NCI-H1417 treated with DMSO at 0.1 percent for 48 hours (cell line): ENCODE data around the gene TRIM71.
"Not testable (repeated sequence)": the region's sequence is repeated elsewhere in the genome, so short reads cannot be mapped to it uniquely, and the experiment has no call there.

ENCODE experiments used
- DNase-seq: peaks from one replicate; lab custom pipeline; 2025; lab: John Stamatoyannopoulos, UW

TRIM71 gene

GRCh38 chr3:32890420-32891276 is 72.9 kb downstream of the TRIM71 start:
- no peak for DNase-seq

- no peak for DNase-seq
Measured at GRCh38 chr3:32891365-32891764, 73.6 kb downstream of the TRIM71 start.

DNA sequence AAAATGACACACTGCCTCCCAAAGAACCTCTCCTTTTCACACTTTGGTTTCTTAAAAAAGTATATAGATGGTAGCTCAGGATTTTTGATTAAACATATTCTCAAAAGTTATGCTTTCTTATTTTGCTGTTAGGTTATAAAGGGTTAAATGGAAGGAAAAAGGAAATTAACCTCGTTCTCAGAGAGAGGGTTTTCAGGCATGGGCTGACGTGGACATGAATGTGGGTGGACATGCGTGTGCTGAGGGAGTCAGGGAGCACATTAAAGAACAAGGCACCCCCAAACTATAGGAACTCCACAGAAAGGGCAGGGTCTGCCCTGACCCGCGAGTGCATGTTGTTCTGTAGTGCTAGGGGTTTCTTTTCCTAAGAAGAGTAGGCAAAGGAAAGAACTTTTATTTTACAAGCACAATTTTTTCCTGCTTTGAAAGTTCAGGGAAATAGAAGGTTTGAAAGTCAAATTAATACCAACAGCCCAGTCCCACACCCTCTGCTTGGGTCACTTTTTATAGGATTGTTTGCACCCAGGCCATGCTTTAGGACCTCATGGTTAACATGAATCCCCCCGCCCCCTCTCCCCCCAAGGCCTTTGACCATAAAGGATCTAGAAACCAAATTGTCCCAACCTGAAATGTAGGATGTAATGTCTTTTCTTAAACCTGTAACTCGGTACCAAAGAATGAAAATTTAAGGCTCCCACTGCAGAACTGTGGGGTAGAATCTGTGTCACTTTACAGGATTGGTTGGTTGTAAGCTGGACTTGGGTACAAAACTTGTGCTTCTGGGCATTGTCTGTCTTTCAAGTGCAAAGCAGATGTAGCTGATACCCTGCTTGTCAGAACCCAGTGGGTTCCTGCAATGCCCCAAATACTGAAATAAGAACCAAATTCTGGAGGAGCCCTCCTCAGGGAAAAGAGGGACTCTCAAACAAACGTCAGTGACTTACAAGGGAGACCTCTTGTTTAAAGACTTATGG is 75.1 kb downstream of the TRIM71 start:
- DNase-seq = no peak

GRCh38 chr3:32894977-32895376 is 77.2 kb downstream of the TRIM71 start:
- DNase-seq = no peak

DNA sequence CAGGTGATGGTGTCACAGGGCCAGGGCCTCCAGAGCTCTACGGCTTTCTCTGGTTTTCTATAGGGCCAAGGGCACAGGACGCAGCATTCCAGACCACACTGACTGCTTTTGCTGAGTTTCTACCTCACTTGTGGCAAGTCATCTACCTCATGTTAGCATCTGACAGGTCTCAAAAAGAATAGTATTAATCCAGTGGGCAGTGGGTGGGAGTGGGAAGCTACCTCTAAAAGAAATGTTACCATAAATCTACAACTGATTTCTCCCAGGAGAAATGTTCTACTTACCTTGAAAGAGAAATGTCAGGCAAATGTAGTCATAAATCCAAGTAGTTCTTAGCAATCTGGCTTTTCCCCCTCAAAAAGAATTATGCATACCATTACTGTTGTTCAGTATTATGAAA is 77.9 kb downstream of the TRIM71 start:
- no peak for DNase-seq

DNA sequence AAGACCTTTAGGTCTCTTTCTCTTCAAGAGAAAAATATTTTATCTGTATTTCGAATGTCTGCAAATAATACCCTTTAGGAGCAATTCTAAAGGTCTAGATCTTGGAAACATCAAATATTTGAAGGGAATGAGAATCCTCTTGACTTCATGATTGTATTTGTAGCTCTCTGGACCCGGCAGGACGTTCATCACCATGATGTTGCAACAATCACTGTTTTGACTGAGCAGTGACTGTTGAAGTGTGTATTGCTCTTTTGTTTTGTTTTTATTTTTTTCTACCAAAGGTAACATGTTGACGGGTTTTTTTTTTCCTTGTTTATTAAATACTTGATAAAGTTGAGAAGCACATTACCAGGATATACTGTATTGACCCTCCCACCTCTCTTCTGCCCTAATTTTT is 78.3 kb downstream of the TRIM71 start:
- DNase-seq = no peak

GRCh38 chr3:32897001-32897601 is 79.3 kb downstream of the TRIM71 start:
- no peak for DNase-seq

GRCh38 chr3:32897981-32898623 is 80.3 kb downstream of the TRIM71 start:
- no peak for DNase-seq

DNA sequence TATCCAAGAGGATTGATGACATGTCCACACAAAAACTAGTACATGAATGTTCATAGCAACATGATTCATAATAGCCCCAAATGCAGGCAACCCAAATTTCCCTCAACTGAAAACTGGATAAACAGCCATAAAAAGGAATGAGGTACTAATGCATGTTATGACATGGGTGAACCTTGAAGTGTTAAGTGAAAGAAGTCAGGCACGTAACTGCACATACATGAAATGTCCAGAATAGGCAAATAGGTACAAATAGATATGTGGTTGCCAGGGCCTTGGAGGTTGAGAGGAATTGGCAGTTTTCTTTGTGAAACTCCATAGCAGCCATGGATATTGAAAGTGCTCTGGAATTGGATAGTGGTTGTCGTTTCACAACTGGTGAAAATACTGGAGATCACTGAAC is 81.5 kb downstream of the TRIM71 start:
- no peak for DNase-seq

DNA sequence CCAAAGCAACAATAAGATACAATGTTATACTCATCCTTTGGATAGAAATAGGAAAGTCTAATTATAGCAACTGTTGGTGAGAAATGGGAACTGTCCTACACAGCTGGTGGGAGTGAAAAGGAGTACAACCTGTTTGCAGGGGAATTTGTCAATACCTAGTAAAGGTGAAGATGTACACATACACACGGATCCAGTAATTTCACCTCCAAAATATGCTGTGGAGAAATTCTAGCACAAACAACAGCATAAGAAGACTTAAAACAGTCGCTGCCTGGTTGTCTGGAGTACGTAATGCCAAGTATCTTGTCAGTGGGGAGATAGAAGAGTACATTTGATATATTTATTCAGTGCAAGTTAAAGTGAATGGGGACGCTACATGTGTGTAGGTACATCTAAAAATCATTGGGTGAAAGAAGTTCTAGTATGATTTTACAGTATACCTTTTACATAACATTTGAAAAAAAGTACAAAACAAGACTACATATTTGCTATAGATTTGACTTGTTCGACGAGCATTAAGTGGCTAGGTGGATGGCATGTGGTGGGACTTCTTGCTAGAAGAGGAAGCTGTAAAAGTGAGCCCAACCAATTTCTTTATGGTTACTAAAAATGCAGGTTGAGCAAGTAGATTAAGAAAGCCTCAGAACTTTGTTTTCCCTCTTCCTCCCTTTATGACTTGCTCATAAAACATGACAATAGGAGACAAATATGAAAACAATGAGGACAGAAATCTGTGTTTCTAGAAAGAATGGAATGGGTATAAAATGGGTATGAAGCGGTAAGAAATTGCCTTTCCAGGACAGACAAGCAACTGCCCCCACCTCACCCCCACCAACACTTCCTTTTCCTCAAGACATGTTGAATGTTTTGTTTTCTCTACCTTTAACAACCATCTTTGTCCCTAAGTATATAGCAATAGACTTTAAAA is 83.5 kb downstream of the TRIM71 start:
- no peak for DNase-seq

DNA sequence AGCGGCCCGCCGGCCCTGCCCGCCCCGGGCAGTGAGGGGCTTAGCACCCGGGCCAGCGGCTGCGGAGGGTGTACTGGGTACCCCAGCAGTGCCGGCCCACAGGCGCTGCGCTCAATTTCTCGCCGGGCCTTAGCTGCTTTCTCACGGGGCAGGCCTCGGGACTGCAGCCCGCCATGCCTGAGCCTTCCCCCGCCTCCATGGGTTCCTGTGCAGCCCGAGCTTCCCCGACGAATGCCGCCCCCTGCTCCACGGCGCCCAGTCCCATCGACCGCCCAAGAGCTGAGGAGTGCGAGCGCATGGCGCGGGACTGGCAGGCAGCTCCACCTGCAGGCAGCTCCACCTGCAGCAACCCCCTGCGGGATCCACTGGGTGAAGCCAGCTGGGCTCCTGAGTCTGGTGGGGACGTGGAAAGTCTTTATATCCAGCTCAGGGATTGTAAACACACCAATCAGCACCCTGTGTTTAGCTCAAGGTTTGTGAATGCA is 85.1 kb downstream of the TRIM71 start:
- not testable (repeated sequence) for DNase-seq

GRCh38 chr3:32903953-32904352 is 86.2 kb downstream of the TRIM71 start:
- no peak for DNase-seq

GRCh38 chr3:32909999-32910398 is 92.2 kb downstream of the TRIM71 start:
- no peak for DNase-seq

DNA sequence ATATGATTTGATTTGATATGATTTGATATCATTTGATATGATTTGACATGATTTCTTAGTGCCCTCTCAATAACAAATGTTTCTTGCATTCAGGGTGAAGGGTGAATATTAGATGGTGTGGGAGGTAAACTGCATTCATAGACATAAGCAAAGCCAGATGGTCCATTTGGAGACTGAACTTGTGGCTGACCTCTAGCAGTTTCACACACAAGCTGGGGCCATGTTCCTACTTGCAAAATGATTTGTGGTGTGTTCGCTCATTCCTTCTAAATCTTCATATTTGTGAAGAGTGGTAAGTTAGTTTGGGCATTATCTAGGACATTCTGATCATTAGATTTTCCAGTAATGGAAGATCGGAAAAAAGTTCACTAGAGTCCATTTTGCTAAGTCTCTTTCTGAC is 93.2 kb downstream of the TRIM71 start:
- DNase-seq = no peak

DNA sequence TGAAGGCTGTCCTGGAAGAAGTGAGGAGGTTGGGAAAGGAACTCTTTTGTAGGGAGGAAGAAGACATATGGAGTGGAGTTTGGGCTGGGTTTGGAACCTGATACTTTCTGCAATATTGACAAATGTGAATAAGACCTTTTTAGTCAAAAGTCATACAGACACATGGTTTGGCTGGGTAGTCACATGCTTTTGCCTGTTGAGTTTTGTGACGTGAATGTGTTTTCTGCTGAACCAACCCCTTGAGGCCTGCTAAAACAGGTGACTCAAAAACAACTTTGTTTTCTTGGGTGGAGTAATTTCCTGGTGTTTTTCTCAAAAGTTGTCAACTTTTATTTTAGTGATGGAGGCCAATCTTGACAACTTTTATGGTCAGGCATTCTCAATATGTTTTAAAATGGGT is 94.2 kb downstream of the TRIM71 start:
- no peak for DNase-seq

- DNase-seq = no peak
Measured at GRCh38 chr3:32913790-32914446, 96.1 kb downstream of the TRIM71 start.

DNA sequence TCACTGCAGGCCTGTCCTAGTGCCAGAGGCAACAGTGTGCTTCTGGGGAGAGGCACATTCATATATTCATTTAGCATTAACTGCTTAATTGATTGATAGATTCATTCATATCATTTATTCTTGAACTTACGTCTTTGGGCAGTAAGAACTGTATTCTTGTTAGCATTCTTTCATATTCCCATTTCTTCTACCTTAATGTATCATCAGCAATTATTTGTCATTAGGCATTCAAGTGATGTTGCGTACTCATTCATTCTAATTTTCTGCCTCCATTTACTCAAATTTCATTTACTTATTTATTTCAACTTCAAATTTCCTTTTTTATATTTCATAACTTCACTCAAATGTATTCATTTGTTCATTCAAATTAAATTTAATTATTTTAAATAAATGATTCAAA is 102.1 kb downstream of the TRIM71 start:
- no peak for DNase-seq

- no peak for DNase-seq
Measured at GRCh38 chr3:32922078-32922477, 104.3 kb downstream of the TRIM71 start.

GRCh38 chr3:32930161-32930560 is 112.4 kb downstream of the TRIM71 start:
- DNase-seq = no peak

- not testable (repeated sequence) for DNase-seq
Measured at GRCh38 chr3:32931273-32931672, 113.5 kb downstream of the TRIM71 start.
